Stimulated activated CD8-positive, alpha-beta memory T cell treated with anti-CD3 and anti-CD28 coated beads, Interleukin-2, amount 100 ng/mL, for 1 hour (primary cell): ENCODE results near the gene PPP1R11.

Experiments
- DNase-seq, 2 donors: peaks; one replicate each; pipeline ENCODE4 v3.0.0-alpha.2; 2020; ENCODE audit warnings: low read depth in 2 of 2

Gene PPP1R11

DNA sequence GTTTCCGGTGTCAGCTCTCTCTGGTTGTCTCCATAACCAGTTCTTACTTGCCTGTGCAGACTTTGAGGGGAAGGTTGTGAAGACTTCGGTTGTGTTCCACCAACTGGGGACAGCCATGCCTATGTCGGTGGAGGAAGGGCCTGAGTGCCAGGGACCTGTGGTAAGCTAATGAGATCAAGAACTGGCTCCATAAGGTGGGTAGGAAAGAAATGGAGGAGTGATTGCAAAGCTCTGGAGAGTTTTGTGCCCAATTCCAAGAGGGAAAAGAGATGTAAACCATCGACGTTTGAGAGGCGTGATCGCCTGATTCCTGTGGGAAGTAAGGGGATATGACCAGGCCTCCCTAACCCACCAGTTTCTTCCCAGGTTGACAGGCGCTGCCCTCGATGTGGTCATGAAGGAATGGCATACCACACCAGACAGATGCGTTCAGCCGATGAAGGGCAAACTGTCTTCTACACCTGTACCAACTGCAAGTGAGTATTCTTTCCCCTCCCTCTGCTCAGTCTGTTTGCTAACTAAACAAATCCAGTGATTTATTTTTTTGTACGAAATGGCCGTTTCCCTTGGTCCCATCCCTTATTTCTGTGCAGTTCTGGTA lies 5.0 kb upstream of the PPP1R11 start:
- no peak for DNase-seq

DNA sequence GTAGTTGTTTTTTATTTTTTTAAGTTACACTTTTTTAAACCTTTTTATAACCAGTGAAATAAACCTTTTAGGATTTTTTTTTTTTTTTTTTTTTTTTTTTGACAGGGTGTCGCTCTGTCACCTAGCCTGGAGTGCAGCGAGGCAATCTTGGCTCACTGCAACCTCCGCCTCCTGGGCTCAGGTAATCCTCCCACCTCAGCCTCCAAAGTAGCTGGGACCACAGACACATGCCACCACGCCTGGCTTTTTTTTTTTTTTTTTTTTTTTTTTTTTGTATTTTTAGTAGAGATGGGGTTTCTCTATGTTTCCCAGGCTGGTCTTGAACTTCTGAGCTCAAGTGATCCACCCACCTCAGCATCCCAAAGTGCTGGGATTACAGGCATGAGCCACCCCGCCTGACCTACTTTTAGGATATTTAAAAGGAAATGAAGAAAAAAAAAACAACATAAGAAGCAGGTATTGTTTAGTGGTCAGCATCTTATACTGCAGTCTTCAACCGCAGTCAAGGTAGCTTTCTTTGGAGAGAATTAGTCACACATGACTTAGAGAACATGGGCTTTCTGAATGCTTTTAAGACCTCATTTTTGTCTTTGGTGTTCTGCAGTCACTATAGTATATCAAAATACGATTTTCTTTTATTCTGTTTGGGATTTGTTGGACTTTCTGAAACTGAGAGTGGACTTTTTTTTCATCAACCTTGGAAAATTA lies 4.4 kb upstream of the PPP1R11 start:
- no peak for DNase-seq

GRCh38 chr6:30063315-30063714 lies 3.7 kb upstream of the PPP1R11 start:
- no peak for DNase-seq

DNA sequence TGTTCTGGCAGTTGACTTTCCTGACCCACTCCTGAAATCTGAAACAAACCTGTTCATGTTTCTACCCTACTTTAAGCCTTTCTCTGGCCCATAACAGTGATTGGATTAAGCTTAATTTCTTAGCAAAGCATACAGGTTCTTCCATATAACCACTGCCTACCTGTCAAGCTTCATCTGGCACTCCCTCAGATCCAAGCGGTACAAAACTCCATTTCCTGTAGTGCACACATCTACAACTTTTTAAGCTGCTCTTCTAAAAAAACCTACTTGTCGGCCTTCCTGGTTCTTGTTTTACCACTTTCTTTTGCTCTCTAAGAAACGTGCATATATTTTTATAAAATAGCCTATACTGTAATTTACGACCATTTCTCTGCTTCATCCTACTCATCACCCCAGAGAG lies 916 bp upstream of the PPP1R11 start:
- DNase-seq: no peak

- DNase-seq: no peak
Measured at GRCh38 chr6:30067460-30068139, 602 bp downstream of the PPP1R11 start.

- DNase-seq: no peak
Measured at GRCh38 chr6:30071081-30071818, 4.3 kb downstream of the PPP1R11 start.

DNA sequence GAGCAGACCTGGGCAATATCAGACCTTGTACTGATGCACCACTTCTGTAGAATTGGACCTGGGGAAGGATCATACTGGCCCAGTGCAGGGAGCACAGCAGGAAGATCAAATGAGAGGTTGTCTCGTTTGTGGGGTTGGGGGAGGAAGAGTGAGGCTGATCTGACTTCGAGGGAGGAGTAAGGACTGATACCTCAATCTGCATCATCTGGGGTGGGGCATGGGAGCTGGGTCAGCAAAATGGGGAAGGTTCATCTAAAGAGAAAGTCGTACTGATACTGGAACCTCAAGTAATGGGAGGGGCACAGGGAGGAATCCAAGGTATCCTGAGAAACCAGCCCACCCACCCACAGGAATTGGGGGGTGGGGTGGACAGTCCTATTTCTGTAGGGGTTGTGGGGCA lies 4.9 kb downstream of the PPP1R11 start:
- no peak for DNase-seq

- DNase-seq: no peak
Measured at GRCh38 chr6:30073489-30074235, 6.7 kb downstream of the PPP1R11 start.

GRCh38 chr6:30074331-30075093 lies 7.5 kb downstream of the PPP1R11 start:
- DNase-seq: no peak

DNA sequence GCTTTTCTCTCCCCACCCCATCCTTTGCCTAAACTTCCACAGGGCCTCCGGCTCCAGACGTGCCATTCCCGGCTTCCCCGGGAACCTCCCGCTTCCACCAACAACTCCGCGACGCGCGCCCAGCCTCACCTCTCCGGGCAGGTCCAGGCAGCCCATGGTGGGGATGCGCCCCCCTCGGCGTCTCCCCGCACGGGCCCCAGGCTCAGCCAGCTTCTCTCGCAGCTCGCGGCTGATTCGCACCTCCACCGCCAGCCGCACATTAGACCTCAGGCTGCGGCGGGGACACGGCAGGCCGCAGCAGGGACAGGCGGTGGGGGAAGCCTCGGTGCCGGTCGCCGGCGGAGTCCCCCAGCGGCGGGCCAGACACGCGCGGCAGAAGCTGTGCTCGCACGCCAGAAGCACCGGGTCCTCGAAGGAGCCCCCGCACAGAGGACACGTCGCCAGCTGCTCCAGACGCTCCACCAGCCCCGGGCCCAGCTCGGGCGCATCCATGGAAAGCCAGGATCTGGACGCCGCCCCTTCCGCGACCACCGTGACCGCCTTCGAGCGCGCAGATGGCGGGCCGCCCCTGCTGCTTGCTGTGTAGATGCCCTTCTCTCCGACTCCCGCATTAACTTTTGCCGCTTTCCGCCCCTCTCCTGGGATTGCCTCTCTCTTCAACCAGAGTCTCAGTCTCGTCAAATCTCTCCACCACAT lies 8.2 kb downstream of the PPP1R11 start, which contains the start of gene RNF39:
TSS of gene RNF39 (minus strand) at position 676 of the 696 bp plus-strand sequence. CDS start at position 492, 184 bp downstream.
- no peak for DNase-seq

GRCh38 chr6:30075790-30076732 lies 9.1 kb downstream of the PPP1R11 start:
- DNase-seq: no peak

- DNase-seq: no peak
Measured at GRCh38 chr6:30077218-30077617, 10.2 kb downstream of the PPP1R11 start.

GRCh38 chr6:30087876-30088275 lies 20.9 kb downstream of the PPP1R11 start:
- DNase-seq: no peak

DNA sequence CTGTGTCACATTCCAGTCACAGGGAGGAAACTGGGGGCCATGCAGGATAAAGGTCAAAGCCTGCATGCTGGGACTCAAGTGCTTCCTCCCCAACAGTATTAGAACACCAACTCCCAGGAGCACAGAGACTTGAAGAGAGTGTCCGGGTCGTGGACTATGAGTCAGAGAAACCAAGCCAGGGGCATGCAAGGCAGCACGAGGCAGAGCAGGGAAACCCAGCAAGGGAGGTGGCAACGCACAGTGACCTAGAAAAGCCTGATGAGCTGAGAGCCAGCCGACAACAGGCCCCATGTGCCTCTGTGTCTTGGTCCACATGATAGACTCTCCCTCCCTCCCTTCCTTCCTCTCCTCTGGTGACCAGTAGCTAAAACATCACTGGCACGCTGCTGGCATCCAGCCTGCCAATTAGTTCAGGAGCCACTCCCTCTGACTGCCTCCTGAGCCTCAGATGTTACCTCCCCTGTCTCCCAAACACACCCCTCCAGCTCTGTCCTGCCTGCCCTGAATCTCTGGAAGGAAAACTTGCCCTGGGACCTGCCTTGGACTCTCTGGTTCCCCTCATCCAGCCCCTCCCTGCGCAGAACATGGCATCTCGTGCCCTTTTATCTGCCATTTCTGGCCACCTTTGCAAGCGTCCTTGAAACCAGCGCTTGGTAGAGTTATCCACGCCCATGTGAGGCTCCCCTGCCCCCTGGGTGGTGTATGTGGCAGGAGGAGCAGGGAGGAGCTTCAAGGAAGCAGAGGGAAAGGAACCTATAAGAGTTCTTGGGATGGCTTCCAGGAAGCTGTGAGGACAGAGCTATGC lies 24.8 kb downstream of the PPP1R11 start:
- no peak for DNase-seq

DNA sequence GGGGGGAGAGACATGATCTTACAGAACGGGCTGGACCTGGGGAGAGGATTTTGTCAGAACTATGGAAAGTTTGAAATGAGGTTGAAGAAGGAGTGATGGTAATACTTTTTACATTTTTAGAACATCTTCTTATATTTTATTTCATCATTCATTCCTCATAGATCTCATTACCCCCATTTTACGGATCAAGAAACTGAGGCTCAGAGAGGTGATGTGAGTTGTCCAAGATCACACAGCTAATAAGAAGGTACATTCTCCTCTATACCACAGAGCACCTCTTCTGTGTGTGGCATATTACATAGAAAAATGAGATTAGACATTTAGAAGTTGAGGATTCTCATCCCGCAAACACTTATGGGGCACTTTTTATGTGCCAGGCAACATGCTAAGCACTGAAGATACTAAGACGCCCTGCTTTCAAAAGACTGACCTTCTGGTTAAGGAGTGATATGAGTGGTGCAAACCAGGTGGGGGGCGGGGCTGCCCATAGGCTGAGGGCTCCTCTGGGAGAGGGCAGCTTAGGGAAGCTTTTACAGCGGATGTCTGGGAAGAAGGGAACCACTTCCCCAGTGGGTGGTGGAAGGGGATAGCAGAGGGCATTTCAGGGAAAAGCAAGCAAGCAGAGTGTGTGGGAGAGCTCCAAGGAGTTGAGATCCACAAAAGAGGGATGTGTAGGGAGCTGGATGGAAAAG lies 26.0 kb downstream of the PPP1R11 start:
- DNase-seq: no peak

DNA sequence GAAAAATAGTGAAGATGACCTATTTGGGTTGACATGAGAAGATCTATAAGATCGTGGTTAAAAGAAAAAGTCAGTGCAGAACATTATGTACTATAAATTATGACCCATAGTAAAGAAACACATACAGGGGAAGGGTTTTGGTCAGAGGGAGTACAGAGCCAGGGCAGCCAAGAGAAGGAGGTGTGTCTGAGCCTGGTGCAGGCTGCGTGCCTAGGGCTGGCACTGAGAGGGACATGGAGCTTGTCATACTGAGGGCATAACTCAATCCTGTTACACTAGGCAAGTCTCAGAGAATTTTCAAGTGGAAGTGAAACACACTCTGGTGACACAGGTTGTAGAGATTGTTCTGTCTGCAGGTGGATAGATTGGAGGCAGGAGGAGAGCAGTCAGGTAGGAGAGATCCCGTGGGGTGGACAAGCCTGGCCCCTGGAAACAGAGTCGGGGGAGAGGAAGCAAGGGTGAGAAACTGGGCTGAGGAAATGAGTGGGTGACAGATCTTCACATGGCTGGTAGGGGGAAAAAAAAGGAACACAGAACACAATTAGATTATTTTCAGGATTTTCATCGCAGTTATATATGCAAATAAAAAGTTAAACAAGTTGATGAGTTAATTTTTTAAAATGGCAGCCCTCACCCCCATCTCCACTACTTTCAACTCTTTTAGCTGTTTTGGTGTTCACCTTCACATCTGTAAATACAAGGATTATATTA lies 27.1 kb downstream of the PPP1R11 start:
- no peak for DNase-seq

DNA sequence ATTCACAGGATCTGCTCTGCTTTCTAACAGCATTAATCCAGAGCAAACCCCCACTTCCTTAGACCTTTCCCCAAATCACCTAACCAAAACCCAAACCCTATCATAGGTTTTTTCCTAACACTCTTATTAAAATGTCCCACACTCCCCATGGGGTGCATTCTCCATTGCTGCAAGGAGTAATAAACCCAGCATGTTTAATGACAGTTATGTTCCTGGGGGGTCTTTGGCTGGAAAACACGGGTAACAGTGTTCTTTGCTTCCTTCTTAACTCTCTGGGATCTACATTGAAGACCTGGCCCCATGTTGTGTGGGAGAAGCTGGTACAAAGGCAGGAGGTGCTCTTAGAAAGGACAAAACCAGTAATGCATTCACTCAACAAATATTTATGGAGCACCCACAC lies 29.8 kb downstream of the PPP1R11 start:
- no peak for DNase-seq
